ENCODE measurements around the gene COL23A1.
"Not testable (repeated sequence)": the region's sequence is repeated elsewhere in the genome, so short reads cannot be mapped to it uniquely, and the experiment has no call there.

Gene COL23A1

GRCh38 chr5:178490935-178491652, 99.1 kb downstream of the COL23A1 start:
- ChIA-PET CTCF (no interaction called here), POLR2A (ENCODE audit: low non-redundant PET) (no interaction called here)
- H3K27ac ChIP-seq, result no peak overlapping the region
- DNase-seq (ENCODE audit: low spot score), result no peak
- no peak for TF ChIP-seq CTCF (conservative IDR thresholded peaks at IDR 0.05; ENCODE audit: low read depth)

GRCh38 chr5:178489271-178489976, 100.8 kb downstream of the COL23A1 start:
- DNase-seq (ENCODE audit: low spot score), result no peak
- no peak for TF ChIP-seq CTCF (conservative IDR thresholded peaks at IDR 0.05; ENCODE audit: low read depth)
- ChIA-PET CTCF (no interaction called here), POLR2A (ENCODE audit: low non-redundant PET) (no interaction called here)
- no peak overlapping the region for H3K27ac ChIP-seq

DNA sequence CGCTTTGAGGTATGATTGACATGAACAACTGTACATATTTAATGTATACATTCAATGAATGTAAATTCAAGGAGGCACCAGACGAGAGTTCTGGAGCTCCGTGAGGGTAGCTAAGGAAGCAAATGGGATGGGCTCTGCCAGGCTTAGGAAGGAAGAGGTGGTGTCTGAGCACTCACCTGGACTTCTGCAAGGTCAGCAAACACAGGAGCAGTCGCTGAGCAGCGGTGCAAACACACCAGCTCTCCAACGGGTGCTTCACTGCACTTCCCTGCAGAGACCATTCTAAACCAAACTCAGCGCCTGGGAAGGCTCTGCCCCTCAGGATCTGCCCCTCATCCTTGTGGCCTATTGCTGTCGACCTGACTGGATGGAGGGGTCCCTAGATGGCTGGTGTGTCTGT, 101.5 kb downstream of the COL23A1 start:
- no peak for TF ChIP-seq CTCF (conservative IDR thresholded peaks at IDR 0.05; ENCODE audit: low read depth)
- CTCF ChIA-PET, result no interaction called here

DNA sequence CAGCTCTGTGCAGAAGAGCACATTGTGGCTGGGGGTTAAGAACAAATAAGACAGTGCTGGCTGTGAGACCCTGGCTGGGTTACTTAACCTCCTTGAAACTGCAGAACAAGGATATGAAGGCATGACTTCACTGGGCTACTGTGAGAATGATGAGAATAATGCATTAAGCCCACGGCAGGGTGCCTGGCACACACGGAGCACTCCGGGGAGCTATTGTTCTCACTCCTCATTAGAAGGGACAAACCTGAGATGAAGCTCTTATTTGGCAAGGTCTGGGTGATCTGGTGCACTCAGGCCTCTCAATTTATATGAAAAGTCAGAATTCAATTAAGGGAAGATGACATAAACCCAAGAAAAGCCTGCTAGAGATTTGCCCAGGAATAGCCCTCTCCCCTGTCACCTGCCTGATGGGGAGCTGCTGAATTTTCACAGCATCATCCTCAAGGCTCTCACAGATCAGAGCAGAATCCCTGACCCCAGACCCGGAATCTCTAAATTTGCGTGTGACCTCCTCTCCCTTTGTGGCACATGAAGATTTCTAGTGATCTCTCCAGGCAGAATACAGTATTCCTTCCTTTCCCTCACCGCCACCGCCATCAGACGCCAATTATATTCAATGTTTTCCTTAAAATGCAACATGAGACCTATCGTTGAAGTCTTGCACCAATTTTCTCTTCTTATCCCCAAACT, 102.1 kb downstream of the COL23A1 start:
- H3K27ac ChIP-seq, result no peak overlapping the region
- no peak for TF ChIP-seq CTCF (conservative IDR thresholded peaks at IDR 0.05; ENCODE audit: low read depth)
- ChIA-PET POLR2A (ENCODE audit: low non-redundant PET) (no interaction called here), CTCF (no interaction called here)
- no peak for DNase-seq (ENCODE audit: low spot score)

More for the DNA sequence above, 101.5 kb downstream of the COL23A1 start:
- DNase-seq (ENCODE audit: low spot score), result no peak
- POLR2A ChIA-PET (ENCODE audit: low non-redundant PET), result no interaction called here
- H3K27ac ChIP-seq, result no peak overlapping the region

- DNase-seq (ENCODE audit: low spot score); H3K27ac ChIP-seq; CTCF ChIA-PET; POLR2A ChIA-PET (ENCODE audit: low non-redundant PET): not testable (repeated sequence)
These were observed 103.2 kb downstream of the COL23A1 start for GRCh38 chr5:178486878-178487512.

GRCh38 chr5:178486239-178486641, 104.0 kb downstream of the COL23A1 start:
- no peak for DNase-seq (ENCODE audit: low spot score)
- POLR2A ChIA-PET (ENCODE audit: low non-redundant PET), result no interaction called here
- H3K27ac ChIP-seq, result no peak overlapping the region
- no peak for TF ChIP-seq CTCF (conservative IDR thresholded peaks at IDR 0.05; ENCODE audit: low read depth)
- CTCF ChIA-PET, result no interaction called here
